GM18526 (cell line): ENCODE data around the gene SUCLA2.

ENCODE experiments used
- POLR2A ChIP-seq: IDR thresholded peaks from 3 replicates; pipeline ENCODE4 v1.6.1; 2011; ENCODE audit not compliant: insufficient read length; ENCODE audit errors: extremely low read depth

The SUCLA2 gene

DNA sequence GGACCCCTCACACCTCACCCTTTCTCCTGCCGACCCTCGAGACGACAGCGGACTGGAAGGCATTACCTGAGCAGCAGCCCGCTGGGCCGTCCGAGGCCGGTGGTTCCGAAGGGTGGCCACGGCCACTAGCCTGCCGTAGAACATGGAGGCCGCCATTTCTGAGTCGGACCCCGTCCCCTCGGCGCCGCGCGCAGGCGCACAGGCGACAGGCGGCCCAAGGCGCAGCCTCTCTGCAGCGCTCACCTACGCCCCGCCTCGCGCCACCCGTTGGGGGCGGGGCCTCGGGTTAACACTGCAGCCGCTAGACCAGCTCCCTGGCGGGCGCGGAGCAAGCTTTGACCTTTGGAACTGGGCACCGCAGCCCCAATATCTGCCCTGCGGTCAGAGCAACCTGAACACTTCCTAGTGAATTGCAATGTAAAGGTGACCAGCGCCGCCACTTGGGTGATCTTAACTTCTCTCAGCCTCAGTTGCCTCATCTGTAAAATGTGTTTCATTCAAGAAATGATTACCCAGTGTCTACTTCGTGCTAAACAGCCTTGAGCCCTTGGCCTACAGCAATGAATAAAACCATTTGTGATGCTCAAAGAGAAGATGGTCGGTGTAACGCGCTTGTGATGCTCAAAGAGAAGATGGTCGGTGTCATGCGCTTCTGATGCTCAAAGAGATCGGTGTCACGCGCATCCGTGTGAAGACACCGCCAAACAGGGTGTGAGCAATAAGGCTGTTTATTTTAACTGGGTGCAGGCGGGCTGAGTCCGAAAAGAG, at the start of gene SUCLA2:
Gene SUCLA2, minus strand, starts transcription at position 160 of the 768 bp plus-strand sequence. Its CDS starts 4 bp downstream, at position 156.
- TF ChIP-seq POLR2A = peak; percentile 79

DNA sequence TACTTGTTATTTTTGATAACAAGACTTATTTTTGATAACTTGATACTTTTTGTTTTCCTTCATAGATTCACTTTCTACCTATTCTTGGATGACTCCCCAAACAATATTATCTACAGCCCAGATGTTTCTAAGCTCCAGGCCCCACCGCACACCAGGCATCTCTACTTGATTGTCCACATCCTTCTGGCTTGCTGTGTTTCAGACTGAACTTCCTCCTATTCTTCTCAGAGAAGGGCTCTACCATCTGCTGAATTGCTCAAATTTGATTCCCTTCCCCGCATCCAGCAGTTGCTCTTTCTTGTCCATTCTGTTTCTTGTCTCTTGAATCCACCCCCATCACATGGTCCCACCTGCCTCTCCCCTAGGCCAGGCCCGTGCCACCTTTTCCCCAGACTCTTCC, 49.5 kb upstream of the SUCLA2 start:
- TF ChIP-seq POLR2A = no peak

DNA sequence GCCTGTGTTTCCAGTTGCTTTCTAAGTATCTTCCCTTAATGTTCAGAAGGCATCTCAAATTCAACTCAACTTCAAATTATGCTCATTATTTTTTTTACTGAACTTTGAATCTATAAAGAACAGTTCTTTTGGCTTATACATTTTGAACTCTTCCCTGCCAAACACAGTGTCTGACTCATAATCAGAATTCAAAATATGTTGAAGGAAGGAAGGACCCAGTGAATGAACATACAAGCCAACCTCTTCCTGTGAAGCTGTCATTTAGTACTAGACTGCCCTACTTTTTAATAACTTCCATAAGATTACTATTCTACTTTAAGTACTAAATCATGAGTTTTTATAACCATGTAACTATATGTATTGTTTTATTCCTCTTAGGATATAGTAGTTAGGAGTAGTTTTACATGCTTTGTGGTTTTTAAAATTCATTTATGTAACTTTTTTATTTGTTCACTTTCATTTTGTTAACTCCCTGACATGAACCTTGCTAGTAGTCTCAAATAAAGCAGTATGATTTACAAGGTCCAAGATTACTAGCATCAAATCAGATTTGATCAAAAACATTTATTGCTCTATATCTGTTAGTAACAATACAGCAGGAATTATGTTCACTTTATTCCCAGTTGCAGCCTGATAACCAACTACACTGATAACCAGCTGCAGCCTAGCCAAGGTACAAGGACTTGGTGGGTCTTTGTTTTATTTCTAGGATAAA, 42.9 kb upstream of the SUCLA2 start:
- no peak for TF ChIP-seq POLR2A

DNA sequence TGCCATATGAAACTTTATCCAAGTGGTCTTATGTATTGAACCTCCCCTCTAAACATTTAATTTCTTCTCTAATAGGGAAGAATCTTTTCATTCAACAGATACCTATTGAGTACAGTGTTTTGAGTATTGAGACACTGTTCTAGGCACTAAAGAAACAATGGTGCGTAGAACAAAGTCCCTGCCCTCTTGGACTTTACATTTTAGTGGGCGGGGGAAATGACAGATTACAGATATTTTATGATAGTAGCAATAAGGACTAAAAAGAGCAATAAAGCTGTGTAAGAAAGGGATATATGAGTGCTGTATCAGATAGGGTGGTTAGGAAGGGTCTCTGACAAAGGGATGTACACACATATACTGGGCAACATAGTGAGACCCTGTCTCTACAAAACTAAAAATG, 41.8 kb upstream of the SUCLA2 start:
- TF ChIP-seq POLR2A = no peak

DNA sequence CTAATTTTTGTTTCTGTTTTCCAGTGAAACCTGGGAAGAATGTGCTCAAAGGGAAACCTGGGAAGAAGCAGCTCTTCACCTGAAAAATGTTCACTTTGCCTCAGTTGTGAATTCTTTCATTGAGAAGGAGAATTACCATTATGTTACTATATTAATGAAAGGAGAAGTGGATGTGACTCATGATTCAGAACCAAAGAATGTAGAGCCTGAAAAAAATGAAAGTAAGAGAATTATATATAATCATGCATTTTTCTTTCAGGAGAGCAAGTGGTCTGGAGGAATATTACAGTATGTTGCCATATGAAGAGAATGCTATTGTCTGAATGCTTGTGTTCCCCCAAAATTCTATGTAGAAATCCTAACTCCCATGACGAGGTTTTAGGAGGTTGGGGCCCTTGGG, 39.8 kb upstream of the SUCLA2 start:
- no peak for TF ChIP-seq POLR2A

DNA sequence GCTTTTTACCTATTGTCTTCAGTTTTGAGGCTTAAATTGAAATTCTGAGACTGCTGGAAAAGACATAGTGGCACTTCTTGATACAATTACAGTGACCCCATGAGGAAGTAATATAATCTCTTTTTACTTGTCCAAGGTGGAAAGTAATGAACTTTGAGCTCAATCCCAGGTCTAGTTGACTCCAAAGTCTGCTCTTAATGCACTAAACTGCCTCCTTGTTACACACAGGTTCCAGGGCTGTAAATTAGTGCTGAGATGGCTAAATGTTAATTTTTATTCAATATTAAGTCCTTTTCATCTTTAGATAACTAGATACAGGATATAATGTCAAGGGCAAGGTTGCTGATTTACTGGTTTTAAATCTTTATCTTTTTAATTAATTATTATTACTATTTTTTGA, 39.0 kb upstream of the SUCLA2 start:
- no peak for TF ChIP-seq POLR2A

DNA sequence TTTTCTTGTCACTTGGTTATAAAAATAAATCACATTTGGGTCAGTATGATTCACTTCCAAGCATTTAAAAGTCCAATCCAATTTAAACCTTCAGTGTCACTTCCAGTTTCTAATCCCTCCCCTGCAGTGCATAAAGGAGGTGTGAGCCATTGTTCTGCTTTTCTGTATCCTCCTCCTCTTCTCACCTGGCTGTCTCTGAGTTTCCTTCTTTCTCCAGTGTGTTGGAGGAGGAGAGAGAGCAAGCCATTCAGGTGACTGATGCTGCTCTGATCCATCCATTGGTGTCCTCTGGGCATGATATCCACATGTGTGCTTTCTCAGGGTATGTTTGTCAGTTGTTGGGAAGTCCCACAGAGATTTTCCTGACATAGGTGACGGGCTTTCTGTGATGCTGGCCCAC, 37.7 kb upstream of the SUCLA2 start:
- TF ChIP-seq POLR2A = no peak

DNA sequence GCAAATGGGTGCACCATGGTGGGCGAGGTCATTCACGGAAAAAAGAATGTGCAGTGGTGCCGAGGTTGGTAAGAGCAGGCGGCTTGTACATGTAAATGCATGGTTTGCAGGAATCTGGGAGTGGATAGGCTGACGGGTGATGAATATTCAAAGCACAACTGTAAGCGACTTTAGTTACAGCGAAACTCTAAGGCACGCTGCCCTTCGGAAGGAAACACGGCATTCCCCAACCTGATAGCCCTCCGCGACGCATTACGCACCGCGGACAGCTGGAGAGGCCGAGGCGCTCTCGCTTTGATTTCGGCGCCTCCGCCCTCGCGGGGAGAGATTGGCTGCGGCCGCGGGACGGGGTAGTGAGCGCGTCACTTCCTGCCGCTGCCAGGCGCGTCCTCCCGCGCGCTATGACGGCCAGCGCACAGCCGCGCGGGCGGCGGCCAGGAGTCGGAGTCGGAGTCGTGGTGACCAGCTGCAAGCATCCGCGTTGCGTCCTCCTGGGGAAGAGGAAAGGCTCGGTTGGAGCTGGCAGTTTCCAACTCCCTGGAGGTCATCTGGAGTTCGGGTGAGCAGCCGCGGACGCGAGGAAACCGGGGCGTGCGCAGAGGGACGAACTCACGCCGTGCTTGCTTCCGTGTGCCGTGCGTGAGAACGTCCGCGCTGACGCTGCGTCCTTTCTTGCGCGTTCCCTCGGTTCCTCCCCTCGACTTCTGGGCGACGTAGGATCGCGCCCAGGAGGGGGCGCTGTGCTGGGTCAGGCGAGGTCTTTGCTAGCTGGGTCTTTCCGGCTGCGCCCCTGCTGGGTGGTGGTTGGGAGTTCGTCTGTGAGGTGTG, 36.5 kb upstream of the SUCLA2 start, which contains the start of gene NUDT15:
Gene NUDT15, plus strand, starts transcription at position 381 of the 828 bp plus-strand sequence. Its CDS starts 21 bp downstream, at position 402.
- peak; percentile 97 for TF ChIP-seq POLR2A

DNA sequence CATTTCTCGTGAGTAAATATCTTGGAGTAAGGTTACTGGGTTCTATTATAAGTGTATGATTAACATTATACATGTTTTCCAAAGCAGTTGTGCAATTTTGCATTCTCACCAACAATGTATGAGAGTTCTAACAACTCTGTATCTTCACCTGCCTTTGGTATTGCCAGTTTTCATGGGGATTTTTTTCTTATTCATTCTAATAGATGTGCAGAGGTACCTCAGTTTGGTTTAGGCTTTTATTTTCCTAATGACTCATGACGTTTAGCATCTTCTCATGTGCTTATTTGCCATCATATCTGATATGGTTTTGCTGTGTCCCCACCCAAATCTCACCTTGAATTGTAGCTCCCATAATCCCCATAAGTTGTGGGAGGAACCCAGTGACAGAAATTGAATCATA, 28.8 kb upstream of the SUCLA2 start:
- no peak for TF ChIP-seq POLR2A

DNA sequence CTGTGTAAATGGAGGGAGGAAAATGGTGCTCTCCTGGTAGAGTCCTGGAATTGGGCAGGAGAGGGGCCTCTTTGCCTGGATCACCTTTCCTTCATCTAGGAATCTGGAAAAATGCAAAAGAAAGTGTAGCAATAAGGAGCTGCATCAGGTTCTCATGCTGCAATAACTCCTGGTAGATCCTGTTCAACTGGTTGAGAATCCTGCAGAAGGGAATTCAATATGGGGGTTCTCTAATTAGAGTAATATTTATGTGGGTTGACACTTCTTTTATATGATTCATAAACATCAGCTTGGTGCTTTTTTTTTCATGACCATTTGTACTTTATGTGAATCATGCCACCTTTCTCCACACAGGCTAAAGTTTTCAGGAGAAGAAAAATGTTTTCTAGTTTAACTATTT, 27.0 kb upstream of the SUCLA2 start:
- no peak for TF ChIP-seq POLR2A

DNA sequence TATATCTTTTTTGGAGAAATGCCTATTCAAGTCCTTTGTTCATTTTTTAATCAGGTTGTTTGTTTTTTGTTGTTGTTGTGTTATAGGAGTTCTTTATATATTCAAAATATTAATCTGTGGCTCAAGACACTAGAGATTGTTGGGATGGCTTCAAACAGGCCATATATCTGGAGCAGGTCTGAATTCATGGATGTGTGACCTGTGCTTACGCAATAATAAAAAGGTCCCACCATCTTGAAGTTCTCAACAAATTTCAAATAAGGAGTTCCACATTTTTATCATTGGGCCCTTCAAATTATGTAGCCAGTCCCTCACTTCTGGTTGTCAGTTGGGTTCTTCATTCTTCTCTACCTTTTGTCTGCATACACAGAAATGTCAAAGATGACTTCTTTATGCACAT, 18.7 kb upstream of the SUCLA2 start:
- TF ChIP-seq POLR2A = no peak

DNA sequence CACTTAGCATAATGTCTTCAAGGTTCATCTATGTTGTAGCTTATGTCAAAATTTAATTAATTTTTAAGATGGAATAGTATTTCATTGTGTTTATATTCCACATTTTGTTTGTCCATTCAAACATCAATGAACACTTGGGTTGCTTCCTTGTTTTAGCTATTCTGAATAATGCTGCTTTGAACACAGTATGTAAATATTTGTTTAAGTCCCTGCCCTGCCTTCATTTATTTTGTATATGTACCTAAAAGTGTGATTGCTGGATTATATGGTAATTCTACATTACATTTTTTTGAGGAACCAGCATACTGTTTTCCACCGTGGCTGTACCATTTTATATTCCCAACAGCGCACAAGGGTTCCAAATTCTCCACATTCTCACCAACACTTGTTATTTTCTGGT, 17.6 kb upstream of the SUCLA2 start:
- no peak for TF ChIP-seq POLR2A

DNA sequence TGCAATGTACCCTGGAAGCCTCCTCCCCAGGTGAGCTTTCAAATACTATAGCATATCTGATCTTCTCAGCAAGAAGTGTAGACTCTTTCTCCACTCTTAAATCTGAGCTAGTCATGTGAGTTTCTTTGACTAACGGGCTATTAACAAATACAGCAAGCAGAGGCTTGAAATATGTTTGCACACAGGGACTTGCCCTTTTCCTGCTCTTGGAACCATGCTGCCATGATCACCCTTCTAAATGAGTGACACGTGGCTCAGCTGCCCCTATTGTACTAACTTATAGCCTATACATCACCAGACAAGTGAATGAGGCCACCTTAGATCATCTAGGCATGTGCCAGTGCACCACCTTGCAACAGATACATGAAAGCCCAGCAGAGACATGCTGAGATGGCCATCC, 13.3 kb upstream of the SUCLA2 start:
- TF ChIP-seq POLR2A = no peak

DNA sequence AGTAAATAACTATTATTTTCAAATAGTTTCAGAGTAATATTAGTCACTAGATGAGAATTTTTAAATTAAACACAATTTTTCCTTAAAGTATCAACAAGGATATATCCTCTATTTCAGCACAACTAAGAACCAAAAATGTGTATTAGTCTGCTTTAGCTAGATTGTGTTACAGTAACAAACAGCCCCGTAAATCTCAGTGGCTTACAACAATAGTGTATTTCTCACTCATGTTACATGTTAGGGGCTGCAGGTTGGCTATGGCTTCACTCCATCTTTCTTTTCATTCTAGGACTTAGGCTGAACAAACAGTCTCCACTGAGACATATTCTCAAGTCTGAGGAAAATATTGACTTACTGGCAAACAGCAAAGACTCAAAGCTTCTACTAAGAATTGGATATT, 11.6 kb upstream of the SUCLA2 start:
- TF ChIP-seq POLR2A = no peak

DNA sequence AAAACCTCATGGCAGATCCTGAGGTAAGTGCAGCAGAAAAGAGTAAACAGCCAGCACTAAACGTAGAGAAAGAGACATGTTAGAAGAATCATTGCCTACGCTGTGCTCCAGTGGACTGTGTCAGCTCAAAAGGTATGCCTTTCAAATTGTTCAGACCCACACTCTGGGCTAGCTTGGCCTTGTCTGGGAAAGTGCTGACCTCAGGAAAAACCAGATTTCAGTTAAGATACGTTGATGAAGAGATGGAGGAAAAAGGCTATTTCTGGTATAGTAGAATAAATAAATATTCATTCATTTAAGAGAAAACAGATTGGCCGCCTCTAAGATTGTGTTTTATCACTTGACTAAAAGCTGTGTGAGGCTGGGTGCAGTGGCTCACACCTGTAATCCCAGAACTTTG, 9.6 kb upstream of the SUCLA2 start:
- TF ChIP-seq POLR2A = no peak

DNA sequence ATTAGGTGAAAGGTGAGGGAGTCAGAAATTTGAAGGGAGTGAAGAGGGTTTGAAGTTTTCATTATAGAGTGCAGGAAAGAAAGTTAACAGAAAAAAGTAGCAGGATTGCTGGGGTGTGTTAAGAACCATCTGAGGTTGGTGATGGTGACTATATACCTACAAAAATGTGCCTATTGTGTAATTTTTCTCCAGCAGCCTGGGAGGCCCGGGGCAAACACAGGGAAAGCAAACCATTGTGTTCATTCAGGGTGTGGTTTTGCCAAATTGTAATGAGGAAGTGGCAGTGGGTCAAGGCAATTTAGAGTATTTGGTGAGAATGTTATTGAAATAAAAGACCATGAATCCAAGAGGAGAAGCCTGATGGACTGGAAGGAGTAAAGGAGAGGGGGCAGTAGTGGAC, 8.2 kb upstream of the SUCLA2 start:
- TF ChIP-seq POLR2A = no peak
